Activated CD4-positive, alpha-beta T cell treated with anti-CD3 and anti-CD28 coated beads for 4 hours (primary cell): ENCODE measurements around the gene RFPL4A.
"Not testable (repeated sequence)": the region's sequence is repeated elsewhere in the genome, so short reads cannot be mapped to it uniquely, and the experiment has no call there.

Source experiments
- DNase-seq, 2 donors: peaks; one replicate each; pipeline ENCODE4 v3.0.0-alpha.2; 2020

The RFPL4A gene

DNA sequence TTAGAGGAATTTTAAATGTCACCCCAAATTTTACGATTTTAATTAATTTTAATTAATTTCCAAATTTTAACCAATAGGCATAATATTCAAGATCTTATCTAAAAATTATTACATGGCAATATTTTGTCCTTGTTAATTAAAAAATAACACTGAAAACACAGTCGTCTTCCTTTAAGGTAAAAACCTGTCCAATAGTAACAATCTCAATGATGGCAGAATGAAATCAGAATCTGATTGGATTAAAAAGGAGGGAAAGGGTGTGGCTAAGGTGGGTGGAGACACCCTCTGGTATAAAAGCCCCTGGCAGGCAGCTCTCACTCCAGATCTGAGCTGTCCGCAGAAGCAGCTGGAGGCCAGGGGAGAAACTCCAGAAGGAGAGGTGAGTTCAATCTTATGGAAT is at the start of gene RFPL4A:
TSS of gene RFPL4A (plus strand) at position 301 of the 400 bp plus-strand sequence. CDS start 2,704 bp downstream, outside the sequence.
- DNase-seq = not testable (repeated sequence)

DNA sequence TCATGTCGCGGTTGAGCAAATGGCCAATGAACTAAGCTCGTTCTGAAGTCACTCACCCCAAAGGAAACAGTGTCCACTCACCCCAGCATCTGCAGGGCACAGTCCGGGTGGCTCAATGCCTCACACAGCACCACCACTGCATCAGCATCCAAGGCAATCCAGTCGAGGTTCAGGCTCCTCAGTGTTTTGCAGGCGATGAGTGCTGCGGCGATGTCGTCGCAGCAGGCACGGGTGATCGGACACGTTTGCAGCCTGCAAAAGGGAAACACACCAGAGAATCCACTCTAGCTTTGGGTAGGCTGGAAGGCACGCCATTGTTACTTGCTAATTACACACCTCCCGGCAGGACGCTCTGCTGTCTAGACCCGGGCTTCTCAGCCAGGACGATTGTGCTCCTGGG is 47.2 kb upstream of the RFPL4A start:
- DNase-seq = no peak

DNA sequence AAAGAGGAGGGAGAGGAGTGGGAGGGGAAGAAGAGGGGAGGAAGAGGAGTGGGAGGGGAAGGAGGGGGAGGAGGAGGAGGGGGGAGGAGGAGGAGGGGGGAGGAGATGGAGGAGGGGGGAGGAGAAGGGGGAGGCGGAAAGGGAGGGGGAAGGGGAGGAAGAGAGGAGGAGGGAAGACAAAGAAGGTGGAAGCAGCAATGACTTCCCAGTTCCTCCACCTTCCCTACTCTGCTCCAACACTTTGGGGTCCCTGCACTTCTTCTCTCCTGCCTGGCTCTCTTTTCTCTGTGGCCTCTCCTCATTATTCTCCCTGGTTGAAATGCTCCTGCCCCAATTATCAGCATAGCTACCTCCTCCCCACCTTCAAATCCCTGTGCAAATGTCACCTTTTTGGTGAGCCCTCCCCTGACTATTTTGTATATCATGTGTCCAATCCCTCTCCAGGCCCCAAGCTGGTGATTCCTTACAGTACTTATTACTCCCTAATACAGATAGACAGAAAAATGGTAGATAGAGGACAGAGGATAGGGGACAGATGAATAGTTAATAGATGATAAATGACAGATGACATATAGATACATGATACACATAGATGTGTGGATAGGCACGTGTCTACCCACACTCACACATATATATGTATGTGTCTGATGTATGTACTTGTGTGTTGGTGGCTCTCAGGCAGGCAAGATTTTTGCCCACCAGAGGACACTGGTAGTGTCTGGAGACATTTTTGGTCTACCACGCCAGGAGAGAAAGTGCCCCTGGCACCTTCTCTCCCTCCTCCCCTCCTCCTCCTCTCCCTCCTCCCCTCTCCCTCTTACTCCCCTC is 45.9 kb upstream of the RFPL4A start:
- no peak for DNase-seq

DNA sequence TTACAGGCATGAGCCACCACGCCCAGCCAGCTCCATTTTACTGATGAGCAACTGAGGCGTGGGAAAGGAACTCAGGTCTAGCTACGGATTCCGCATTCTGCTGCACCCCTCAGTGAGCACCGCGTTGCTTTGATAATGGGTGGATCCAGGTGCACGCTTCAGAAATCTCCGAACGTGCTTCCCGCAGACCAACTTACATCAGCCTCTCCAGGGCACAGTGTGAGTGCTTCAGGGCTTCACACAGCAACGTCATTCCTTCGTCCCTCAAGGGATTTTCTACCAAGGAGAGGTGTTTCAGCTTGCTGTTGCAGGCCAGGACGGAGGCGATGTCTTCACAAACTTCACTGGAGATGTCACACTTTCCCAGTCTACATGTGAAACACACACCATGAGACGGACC is 42.4 kb upstream of the RFPL4A start:
- DNase-seq = no peak

DNA sequence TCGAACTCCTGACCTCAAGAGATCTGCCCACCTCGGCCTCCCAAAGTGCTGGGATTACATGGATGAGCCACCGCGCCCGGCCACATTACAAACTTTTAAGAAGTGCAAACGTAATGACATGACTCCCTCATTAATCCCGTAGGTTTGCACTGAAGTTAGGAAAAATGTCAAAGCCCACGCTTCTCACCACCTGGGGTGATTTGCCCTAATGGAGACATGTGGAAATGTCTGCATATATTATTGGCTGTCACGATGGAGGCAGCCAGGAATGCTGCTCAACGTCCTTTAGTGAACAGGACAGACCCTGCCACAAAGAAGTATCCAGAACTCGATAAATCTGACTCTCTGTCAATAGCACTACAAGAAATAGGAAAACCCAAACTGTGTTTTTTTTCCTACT is 41.6 kb upstream of the RFPL4A start:
- DNase-seq = no peak

DNA sequence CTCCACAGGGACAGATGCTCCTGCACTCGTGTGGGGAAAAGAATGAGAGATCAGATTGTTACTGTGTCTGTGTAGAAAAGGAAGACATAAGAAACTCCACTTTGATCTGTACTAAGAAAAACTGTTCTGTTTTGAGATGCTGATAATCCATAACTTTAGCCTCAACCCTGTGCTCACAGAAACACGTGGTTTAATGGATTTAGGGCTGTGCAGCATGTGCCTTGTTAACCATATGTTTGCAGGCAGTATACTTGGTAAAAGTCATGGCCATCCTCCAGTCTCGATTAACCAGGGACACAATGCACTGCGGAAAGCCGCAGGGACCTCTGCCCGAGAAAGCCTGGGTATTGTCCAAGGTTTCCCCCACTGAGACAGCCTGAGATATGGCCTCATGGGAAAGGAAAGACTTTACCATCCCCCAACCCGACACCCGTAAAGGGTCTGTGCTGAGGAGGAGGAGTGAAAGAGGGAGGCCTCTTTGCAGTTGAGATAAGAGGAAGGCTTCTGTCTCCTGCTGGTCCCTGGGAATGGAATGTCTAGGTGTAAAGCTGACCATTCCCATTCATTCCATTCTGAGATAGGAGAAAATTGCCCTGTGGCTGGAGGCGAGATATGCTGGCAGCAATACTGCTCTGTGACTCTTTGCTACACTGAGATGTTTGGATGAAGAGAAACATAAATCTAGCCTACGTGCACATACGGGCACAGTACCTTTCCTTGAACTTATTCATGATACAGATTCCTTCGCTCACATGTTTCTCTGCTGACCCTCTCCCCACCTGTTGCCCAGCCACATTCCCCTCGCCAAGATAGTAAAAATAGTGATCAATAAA is 40.8 kb upstream of the RFPL4A start:
- not testable (repeated sequence) for DNase-seq

DNA sequence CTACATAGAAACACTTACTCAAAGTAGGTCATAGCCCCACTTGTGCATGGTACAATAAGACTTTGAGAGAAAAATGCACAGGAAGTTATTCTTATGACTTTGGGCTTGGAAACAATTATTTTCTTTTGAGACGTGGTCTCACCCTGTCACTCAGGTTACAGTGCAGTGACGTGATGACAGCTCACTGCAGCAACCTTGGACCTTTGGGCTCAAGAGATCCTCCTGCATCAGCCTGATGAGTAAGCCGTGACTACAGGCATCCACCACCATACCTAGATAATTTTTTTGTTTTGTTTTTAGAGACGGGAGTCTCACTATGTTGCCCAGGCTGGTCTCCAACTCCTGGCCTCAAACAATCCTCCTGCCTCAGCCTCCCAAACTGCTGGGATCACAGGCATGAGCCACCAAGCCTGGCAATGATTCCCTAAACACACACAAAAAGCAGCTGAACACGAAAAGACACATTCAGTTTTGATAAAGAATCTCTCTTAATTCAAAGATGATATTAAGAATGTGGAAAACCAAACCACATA is 38.6 kb upstream of the RFPL4A start:
- DNase-seq = no peak

DNA sequence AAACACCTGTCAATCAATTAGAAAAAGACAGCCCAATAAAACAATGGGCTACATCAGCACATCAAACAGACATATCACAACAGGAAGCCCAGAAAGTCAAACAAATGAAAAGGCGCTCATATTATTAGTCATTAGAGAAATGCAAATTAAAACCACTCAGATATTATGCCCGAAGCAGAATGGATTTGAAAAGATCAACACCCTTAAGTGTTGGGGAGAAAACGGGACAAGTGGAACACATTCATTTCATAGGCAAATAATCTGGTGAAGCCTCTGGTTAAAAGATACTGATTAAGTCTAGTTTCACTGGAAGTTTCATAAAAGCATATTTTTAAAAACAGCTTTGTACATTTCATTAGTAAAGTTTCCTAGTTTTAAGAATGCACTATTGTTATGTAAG is 38.1 kb upstream of the RFPL4A start:
- DNase-seq = no peak

DNA sequence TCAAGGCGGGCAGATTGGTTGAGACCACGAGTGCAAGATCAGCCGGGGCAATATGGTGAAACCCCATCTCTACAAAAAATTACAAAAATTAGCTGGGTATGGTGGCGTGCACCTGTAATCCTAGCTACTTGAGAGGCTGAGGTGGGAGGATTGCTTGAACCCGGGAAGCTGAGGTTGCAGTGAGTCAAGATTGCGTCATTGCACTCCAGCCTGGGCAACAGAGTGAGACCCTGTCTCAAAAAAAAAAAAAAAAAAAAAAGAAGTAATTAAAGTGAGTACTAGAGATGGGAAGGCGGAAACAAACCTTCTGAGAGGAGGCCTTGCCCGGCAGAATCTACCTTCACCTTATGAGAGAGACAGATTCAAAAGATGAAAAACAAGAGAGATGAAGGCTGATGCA is 35.4 kb upstream of the RFPL4A start:
- DNase-seq = no peak

DNA sequence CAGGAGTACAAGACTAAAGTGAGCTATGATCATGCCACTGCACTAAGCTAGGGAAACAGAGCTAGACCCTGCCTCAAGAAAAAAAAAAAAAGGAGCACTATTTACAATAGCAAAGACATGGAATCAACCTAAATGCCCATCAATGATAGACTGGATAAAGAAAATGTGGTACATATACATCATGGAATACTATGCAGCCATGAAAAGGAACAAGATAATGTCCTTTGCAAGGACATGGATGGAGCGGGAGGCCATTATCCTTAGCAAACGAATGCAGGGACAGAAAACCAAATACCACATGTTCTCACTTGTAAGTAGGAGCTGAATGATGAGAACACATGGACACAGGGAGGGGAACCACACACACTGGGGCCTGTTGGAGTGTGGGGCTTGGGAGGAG is 28.5 kb upstream of the RFPL4A start:
- DNase-seq = not testable (repeated sequence)

DNA sequence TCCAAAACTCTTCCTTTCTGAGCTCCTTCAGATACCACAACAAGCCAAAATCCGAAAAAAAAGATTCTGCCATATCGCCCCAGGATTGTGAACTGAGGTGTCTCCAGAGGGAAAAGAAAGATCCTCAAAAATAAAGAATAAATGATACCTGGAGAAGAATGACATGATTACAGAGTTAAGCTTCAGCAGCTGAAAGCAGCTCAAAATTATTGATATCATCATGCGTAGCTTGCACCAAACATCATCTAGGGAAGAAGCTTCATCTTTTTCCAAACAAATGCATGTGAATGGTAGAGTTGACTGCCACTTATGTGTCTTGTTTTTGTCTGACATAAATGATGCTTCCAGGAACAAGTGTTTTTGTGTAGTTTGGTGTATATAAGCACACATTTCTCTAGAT is 20.6 kb upstream of the RFPL4A start, which contains the start of gene NLRP9:
TSS of gene NLRP9 (minus strand) at position 101 of the 400 bp plus-strand sequence. CDS start at position 73, 28 bp downstream.
- DNase-seq = no peak

DNA sequence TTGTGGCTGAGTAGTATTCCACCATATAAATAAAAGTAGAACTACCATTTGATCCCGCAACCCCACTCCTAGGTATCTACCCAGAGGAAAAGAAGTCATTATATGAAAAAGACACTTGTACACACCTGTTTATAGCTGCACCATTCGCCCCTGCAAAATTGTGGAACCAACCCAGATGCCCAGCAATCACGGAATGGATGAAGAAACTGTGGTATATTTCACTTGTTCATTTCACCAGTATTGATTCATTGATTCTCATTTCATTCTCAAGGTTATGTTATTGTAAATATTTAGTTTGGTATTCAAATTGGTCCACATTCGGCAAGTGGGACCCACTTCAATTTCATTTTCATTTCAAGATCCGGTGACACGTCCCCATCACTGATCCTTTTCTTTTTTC is 8.2 kb upstream of the RFPL4A start:
- no peak for DNase-seq

DNA sequence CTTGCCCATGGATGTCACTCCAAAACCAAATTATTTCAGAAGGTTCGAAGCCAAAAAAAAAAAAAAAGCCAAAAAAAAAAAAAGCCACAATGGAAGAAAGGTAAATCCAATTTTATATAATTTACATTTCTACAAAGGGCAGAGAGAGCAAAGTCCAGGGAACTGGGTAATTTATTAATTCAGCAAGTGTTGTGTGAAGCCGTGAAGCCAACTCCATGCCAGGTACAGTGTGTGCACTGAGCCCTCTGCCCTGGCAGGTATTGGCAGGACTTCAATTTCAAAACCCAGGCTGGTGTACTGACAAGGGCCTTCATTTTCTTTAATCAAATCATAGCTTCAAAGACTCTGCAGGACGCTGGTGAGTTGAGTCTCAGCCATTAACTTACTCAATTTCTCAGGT is 5.5 kb upstream of the RFPL4A start:
- DNase-seq = no peak

DNA sequence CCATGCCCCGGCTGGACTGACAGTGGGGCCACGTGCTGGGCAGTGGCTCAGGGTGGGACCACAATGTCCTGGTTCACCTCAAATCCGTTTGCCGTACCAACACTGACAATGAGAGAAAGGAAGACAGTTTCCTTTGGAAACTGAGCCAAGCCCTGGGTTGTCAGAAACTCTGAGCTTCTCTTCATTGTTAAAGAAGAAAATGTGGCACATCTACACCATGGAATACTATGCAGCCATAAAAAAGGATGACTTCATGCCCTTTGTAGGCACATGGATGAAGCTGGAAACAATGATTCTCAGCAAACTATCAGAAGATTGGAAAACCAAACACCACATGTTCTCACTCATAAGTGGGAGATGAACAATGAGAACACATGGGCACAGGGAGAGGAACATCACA is 2.1 kb upstream of the RFPL4A start:
- DNase-seq = not testable (repeated sequence)

DNA sequence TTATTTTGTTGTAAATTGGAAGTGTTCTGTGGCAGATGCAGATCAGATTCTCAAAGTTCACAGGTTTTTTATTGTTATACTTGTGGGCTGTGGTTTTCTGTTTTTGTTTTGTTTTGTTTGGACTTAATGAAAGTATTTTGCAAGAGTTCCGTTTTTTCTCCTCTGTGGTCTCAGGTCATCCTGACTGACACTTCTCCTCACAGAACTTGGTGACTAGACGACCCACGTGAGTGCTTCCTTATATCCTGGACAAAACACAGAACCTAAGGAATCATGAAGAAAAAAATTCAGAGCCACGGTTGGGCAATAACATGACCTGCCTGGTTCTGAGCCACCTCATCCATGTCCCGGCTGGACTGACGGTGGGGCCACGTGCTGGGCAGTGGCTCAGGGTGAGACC is 7.6 kb downstream of the RFPL4A start:
- DNase-seq = no peak

DNA sequence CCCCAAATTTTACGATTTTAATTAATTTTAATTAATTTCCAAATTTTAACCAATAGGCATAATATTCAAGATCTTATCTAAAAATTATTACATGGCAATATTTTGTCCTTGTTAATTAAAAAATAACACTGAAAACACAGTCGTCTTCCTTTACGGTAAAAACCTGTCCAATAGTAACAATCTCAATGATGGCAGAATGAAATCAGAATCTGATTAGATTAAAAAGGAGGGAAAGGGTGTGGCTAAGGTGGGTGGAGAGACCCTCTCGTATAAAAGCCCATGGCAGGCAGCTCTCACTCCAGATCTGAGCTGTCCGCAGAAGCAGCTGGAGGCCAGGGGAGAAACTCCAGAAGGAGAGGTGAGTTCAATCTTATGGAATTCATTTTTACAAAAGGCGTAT is 9.9 kb downstream of the RFPL4A start, which contains the start of gene RFPL4AL1:
TSS of gene RFPL4AL1 (plus strand) at position 301 of the 400 bp plus-strand sequence. CDS start 2,687 bp downstream, outside the sequence.
- not testable (repeated sequence) for DNase-seq

DNA sequence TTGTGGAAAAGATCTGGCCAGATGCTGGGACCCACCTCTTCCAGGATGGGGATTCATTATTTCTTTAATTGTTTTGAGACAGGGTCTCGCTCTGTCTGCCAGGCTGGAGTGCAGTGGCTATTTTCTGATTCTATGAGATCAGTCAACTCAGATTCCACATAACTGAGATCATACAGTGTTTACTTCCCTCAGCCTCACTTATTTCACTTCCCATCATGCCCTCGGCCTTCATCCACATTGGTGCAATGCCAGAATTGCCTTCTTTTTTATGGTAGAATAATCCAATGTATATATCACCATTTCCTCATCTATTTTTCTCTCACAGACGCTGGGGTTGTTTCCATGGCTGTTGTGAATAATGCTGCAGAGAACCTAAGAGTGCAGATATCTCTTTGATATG is 10.7 kb downstream of the RFPL4A start:
- DNase-seq = not testable (repeated sequence)

DNA sequence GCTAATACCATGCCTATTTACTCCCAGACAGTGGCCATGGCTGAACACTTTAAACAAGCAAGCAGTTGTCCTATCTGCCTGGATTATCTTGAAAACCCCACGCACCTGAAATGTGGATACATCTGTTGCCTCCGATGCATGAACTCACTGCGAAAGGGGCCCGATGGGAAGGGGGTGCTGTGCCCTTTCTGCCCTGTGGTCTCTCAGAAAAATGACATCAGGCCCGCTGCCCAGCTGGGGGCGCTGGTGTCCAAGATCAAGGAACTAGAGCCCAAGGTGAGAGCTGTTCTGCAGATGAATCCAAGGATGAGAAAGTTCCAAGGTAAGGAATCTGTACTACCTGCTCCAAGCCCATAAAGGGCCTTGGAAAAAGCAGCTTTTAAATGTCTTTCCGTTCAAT is 18.6 kb downstream of the RFPL4A start:
- no peak for DNase-seq

DNA sequence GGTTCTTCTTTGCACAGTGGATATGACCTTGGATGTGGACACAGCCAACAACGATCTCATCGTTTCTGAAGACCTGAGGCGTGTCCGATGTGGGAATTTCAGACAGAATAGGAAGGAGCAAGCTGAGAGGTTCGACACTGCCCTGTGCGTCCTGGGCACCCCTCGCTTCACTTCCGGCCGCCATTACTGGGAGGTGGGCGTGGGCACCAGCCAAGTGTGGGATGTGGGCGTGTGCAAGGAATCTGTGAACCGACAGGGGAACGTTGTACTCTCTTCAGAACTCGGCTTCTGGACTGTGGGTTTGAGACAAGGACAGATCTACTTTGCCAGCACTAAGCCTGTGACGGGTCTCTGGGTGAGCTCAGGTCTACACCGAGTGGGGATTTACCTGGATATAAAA is 19.4 kb downstream of the RFPL4A start:
- no peak for DNase-seq

DNA sequence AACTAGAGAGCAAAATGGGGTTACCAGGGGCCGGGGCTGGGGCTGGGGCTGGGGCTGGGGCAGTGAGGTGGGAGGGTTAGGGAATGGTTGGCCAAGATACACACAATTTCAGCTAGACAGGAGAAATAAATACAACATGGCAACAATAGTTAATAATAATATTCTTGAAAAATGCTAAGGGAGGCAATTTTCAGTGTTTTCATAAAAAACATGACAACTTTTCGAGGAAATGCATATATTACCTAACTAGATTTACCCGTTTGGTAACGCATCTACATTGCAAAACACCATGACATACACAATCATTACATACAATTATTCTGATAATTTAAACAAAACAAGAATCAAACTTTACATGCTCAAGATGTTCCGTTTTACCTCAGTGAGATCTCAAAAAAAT is 22.2 kb downstream of the RFPL4A start:
- DNase-seq = no peak

DNA sequence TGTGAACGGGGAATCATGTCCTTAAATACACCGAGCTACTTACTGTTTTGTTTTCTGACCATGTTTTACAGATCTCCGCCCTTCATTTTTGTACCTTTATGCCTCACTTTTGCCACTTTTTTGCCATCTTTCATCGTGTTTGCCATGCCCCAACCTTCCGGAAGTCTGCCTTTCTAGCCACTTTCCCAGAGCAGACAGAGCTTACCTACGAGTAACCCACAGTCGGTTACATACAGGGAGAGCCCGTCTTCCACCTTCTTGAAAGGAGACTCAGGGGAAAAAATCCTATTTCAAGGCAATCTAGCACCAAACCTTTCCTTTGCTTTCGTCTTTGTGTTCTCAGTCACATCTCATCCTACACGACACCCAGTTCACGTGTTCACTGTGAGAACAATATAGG is 36.1 kb downstream of the RFPL4A start:
- no peak for DNase-seq

DNA sequence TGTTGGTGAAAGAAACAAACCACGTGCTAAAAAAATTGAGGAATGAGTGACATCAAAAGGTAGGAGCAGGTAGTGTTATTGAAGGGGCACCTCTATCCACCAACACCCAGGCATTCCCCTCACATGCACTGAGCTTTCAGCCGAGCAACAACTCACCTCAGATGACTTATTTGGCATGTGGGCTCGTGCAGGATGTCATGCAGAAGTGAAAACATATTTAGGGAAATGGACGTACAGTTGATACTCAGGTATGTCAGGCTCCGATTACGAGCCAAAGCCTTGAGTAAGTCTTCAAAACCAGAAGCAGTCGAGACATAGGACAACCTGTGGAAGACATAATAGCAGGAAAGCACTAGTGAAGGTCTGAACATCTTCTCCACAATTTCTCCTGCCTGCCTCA is 42.5 kb downstream of the RFPL4A start:
- DNase-seq = no peak

DNA sequence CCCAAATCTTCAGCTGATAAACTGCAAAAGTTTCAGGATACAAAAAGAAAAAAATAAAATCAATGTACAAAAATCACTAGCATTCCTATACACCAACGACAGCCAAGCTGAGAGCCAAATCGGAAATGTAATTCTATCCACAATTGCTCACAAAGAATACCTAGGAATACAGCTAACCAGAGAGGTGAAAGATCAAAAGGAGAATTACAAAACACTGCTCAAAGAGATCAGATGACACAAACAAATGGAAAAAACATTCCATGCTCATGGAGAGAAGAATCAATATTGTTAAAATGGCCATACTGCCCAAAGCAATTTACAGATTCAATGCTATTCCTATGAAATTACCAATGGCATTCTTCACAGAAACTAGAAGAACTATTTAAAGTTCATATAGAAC is 43.4 kb downstream of the RFPL4A start:
- DNase-seq = no peak
